NCI-H1092 treated with DMSO at 0.1 percent for 48 hours (cell line): ENCODE measurements around the gene CXXC1.
A peak's percentile ranks its signal among the peaks of the same experiment; 100 is the strongest.
"Not testable (repeated sequence)": the region's sequence is repeated elsewhere in the genome, so short reads cannot be mapped to it uniquely, and the experiment has no call there.

ENCODE experiments used
- DNase-seq: peaks from one replicate; lab custom pipeline; 2025; lab: John Stamatoyannopoulos, UW

The CXXC1 gene

GRCh38 chr18:50297621-50298442 lies 10.3 kb upstream of the CXXC1 start:
- DNase-seq = peak; percentile 51

DNA sequence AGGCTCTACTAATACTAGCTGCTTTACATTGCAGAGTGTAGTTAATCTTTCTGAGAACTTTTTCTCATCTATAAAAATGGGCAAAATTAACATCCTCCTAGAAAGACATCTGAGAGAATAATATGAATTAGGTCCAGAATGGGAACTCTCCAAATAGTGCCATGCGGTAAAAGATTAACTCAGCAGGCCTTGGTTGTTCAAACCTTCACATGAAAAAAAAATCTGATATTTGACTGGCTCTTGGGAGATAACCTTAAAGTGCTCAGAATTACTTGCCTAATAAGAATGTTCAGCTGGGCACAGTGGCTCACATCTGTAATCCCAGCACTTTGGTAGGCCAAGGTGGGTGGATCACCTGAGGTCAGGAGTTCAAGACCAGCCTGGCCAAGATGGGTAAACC lies 5.5 kb upstream of the CXXC1 start:
- no peak for DNase-seq

GRCh38 chr18:50289108-50289443 lies 1.6 kb upstream of the CXXC1 start:
- no peak for DNase-seq

- not testable (repeated sequence) for DNase-seq
Measured at GRCh38 chr18:50288348-50289107, 1.0 kb upstream of the CXXC1 start.

DNA sequence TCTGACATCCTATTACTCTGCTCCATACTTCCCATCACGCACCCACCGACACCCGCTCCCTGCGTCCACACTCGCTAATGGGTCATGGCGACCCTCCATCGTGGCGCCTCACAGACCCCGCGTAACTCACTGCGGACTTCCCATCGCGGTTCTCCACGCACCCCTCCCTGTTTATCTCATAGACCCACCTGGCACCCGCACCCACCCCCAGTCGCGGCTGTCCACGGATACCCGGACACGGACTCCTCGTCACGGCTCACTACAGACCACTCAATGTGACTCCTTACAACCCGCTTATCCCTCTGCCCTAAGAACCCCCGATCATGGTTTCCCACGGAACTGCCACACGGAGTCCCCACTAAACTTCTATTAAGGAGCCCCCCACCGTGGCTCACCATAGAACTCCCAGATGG lies 458 bp downstream of the CXXC1 start:
- peak; percentile 33 for DNase-seq

DNA sequence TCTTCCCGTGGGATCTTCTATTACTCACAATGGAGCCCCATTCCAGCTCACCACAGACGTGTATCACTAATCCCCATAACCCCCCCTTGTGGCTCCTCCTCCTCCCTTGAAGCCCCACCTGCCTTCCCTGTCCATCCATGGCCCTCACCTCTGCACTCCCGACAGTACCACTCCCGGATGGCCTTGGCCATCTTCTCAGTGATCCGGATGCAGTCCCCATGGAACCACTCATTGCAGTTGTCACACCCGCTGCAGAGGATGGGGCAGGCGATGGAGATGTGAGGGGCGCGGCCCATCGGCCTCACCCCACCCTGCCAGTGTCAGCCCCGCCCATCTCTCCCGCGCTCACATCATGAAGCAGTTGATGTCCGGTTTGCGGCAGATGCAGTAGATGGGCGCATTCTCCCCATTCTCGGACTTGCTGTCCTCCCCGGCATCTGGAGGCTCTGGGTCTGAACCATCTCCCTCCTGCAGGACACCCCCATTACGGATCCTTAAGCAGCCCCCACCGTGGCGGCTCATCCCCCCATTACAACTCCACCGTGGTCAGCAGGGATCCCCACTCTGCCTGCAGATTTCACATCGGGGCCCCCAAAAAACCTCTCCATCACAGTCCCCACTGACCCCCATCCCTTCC lies 983 bp downstream of the CXXC1 start:
- DNase-seq = no peak

DNA sequence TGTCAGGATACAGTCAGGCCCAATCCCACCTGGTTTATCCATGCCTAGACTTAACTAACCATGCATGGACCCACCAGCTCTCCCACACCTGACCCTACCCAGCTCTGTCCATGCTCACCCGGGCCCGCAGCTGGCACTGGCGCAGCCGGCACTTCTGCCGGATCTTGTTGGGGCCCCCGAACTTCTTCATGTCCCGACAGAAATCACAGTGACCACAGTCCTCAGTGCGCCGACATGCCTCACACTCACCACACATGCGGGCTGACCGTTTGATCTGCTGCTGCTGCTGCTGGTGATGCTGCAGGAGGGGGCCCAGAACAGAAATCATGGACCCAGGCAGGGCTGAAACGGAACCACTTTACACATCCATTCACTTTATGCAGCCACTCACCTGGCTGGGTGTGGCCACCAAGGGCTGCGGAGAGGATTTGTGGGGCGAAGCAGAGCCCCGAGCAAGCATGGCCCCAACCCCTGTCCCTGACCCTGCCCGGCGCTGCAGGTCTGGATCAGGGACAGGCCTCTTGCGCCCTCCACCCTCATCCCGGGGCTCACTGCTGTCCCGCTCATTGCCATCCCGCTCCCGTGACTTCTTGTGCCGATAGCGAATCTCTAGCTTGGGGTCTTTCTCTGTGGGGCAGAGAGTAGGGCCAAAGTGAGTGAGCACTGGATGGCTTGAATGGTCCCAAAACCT lies 1.7 kb downstream of the CXXC1 start:
- DNase-seq = no peak

GRCh38 chr18:50285071-50285470 lies 2.4 kb downstream of the CXXC1 start:
- no peak for DNase-seq

GRCh38 chr18:50284255-50284885 lies 3.1 kb downstream of the CXXC1 start:
- no peak for DNase-seq

DNA sequence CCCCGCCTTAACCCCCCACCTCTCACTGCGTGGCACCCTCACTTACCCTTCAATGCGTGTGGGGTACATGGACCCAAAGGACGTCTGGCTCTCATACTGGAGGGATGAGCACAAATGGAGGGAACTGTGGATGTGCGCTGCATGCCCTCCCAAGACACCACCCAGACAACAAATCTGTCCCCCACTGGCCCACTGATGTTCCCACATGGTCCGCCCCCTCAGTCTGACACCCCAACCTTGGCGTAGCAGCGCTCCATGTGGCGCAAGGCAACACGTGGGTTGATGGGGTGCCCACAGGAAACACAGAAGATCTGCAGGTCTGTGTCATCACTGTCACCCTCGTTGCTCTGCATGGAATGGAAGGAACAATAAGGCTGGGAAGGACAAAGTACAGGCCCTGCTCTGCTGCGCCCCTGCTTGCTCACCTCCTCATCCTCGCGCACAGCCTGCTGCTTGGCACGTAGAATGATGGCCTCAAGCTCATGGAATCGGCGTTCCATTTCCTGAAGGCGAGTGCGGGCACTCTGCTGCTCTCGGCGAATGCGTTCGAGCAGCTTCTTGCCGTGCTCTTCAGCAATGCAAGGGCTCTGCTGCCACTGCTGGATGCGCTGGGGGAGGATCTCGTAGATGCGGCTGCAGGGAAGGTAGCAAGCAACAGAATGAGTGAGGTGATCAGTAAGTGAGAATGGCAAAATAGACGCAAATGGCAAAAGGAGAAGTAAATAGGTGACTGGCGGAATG lies 3.9 kb downstream of the CXXC1 start:
- DNase-seq = no peak

DNA sequence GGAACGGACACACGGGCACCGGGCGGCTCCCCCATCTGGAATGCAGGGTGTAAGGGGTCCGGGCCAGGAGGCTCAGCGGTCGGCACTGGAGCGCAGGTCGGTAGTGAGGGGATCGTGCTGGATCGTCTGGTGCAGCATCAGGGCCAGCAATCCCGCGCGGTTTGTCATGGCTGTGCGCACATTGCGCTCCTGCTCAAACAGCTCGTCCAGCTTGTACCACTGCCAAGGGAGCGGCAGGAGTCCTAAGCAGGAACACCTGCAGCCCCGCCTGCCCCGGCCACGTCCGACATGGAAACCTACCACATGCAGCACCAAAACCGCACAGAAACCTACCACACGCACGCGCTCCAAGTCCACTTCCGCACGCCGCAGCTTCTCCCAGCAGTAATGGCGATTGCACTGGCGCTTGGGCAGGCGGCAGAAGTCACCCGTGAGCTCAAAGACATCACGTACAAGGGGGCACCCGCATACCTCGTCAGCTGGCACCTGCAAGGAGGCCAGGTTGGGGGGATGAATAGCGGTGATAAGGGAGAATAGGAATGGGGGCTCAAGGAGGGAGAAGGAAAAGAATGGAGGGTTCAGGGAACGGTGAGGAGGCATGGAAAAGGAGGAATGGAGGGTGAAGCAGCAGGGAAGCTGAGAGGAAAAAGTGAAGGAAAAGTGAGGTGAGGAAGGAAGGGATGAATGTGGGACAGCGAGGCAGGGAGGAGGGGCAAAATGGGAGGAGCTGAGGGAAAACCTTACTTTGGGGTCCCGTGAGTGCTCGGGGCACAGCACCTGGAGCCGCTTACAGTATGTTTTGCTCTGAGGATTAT lies 4.8 kb downstream of the CXXC1 start:
- DNase-seq = peak; percentile 6

GRCh38 chr18:50281972-50282520 lies 5.4 kb downstream of the CXXC1 start:
- no peak for DNase-seq

GRCh38 chr18:50281295-50281971 lies 6.1 kb downstream of the CXXC1 start, which contains the start of gene MBD1:
Gene MBD1 (minus strand): TSS chr18:50281523. CDS start chr18:50279992, 1,531 bp downstream.
- peak; percentile 99 for DNase-seq

- DNase-seq = no peak
Measured at GRCh38 chr18:50280707-50281294, 6.7 kb downstream of the CXXC1 start.

DNA sequence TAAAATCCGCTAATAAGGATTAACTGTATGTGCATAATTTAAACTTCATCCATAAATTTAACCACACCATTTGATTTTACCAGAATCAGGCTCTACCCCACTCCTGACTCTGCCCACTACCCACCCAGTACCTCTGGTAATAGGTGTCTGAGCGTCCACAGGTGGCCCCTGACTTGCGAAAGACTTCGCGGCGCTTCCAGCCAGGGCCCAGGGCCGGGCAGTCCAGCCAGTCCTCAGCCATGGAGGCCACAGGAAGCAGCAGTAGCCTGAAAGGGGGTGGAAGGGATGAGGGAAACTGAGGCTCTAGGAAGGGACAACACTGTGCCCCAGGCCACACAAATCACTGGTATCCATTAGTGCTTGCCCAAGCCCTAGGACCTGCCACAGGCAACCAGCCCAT lies 7.7 kb downstream of the CXXC1 start:
- DNase-seq = no peak

GRCh38 chr18:50277942-50278341 lies 9.6 kb downstream of the CXXC1 start:
- no peak for DNase-seq

- DNase-seq = no peak
Measured at GRCh38 chr18:50276452-50276851, 11.0 kb downstream of the CXXC1 start.

DNA sequence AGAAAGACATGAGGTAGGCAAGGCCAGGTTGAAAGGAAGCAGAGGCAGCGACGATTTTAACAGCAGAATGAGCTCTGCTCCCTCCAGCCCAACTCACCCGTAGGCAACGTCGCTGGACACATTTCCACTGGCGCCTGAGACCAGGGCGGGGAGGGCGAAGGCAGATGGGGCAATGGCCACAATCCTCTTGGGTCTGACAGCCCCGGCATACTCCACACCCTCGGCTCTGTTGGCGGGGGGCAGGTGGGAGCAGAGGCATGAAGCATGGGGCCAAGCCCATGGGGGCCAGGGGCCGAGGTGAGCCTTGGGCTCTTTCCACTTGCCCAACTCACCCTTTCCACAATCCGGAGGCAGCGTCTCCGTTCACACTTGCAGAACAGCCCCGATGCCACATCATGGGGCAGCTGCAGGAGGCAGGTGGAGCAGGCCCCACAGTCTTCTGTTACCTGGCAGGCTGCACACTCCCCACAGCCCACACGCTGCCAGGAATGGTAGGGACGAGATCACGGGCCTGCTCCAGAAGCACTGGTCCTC lies 11.9 kb downstream of the CXXC1 start:
- DNase-seq = no peak

- DNase-seq = no peak
Measured at GRCh38 chr18:50274941-50275340, 12.6 kb downstream of the CXXC1 start.
